GM18520 (cell line): ENCODE data around the gene C1orf115.
"Not testable (repeated sequence)": the region's sequence is repeated elsewhere in the genome, so short reads cannot be mapped to it uniquely, and the experiment has no call there.

Experiments used
- ATAC-seq: cut with Tn5 transposase; IDR thresholded peaks from one replicate; pipeline ENCODE4 v1.9.1; 2021; ENCODE audit not compliant: unreplicated experiment

C1orf115 gene

GRCh38 chr1:220690140-220691052 lies at the start of gene C1orf115:
Gene C1orf115 (plus strand): TSS chr1:220690363. CDS start chr1:220690403, 40 bp downstream.
- ATAC-seq, result peak; percentile 83

- ATAC-seq, result no peak
These were observed 47.9 kb upstream of the C1orf115 start for GRCh38 chr1:220642285-220642684.

GRCh38 chr1:220652995-220653394 lies 37.2 kb upstream of the C1orf115 start:
- no peak for ATAC-seq

GRCh38 chr1:220655509-220655908 lies 34.7 kb upstream of the C1orf115 start:
- ATAC-seq, result peak; percentile 76

GRCh38 chr1:220655961-220656740 lies 34.0 kb upstream of the C1orf115 start:
- no peak for ATAC-seq

- ATAC-seq, result no peak
These were observed 23.8 kb upstream of the C1orf115 start for GRCh38 chr1:220666349-220666748.

- ATAC-seq, result no peak
These were observed 21.2 kb upstream of the C1orf115 start for GRCh38 chr1:220669005-220669404.

- no peak for ATAC-seq
These were observed 19.8 kb upstream of the C1orf115 start for GRCh38 chr1:220670365-220670764.

GRCh38 chr1:220673921-220674320 lies 16.2 kb upstream of the C1orf115 start:
- ATAC-seq, result no peak

- ATAC-seq, result no peak
These were observed 12.9 kb upstream of the C1orf115 start for GRCh38 chr1:220677251-220677650.

GRCh38 chr1:220680085-220680687 lies 10.0 kb upstream of the C1orf115 start:
- peak; percentile 89 for ATAC-seq

GRCh38 chr1:220681220-220681880 lies 8.8 kb upstream of the C1orf115 start:
- no peak for ATAC-seq

GRCh38 chr1:220682901-220683576 lies 7.1 kb upstream of the C1orf115 start:
- ATAC-seq, result no peak

- ATAC-seq, result not testable (repeated sequence)
These were observed 6.4 kb upstream of the C1orf115 start for GRCh38 chr1:220683716-220684115.

GRCh38 chr1:220684890-220685289 lies 5.3 kb upstream of the C1orf115 start:
- ATAC-seq, result no peak

- no peak for ATAC-seq
These were observed 4.3 kb upstream of the C1orf115 start for GRCh38 chr1:220685879-220686278.

- ATAC-seq, result no peak
These were observed 2.4 kb upstream of the C1orf115 start for GRCh38 chr1:220687809-220688208.

- ATAC-seq, result no peak
These were observed 497 bp upstream of the C1orf115 start for GRCh38 chr1:220689666-220690065.

- ATAC-seq, result no peak
These were observed 1.0 kb downstream of the C1orf115 start for GRCh38 chr1:220691053-220691684.
